ENCODE results near the gene FAM118A. TPM values are rescaled to one million over a fixed set of nuclear protein-coding genes. Genes with fewer than 3 reads are reported as not detected.
"Not testable (repeated sequence)": the region's sequence is repeated elsewhere in the genome, so short reads cannot be mapped to it uniquely, and the experiment has no call there.

Gene FAM118A
- total RNA-seq, 1 experiment from 2014 or later, result 21.3 TPM

DNA sequence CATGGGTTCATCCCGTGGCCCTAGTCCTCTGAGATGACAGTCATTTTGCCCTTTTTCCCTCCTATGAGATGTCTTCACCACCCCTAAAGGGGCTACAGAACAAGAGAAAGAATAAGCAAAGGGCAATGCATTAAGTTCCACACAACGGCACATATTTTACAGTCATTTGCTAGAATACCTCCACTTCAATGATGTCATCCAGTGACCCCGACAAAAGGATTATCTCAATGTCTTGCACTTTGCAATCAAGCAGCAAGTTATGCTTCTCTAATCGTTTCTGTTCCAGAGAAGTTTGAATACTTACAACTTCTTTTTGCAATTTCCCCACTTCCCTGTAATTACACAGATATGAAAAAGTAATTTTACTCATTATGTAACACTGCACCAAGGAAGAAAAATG lies 49.9 kb downstream of the FAM118A start:
- TF ChIP-seq NR2C2 (CRISPR knock-in tag; IDR thresholded peaks at IDR 0.05), result no peak
- TF ChIP-seq GRHL2 (CRISPR knock-in tag; IDR thresholded peaks at IDR 0.05; ENCODE audit: insufficient replicate concordance, severe bottlenecking), result no peak
- no peak for TF ChIP-seq TCF7 (CRISPR knock-in tag; IDR thresholded peaks at IDR 0.05; ENCODE audit: low read depth)
- TF ChIP-seq, protein P1, sequence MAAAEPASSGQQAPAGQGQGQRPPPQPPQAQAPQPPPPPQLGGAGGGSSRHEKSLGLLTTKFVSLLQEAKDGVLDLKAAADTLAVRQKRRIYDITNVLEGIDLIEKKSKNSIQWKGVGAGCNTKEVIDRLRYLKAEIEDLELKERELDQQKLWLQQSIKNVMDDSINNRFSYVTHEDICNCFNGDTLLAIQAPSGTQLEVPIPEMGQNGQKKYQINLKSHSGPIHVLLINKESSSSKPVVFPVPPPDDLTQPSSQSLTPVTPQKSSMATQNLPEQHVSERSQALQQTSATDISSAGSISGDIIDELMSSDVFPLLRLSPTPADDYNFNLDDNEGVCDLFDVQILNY (CRISPR knock-in tag; IDR thresholded peaks at IDR 0.05), result no peak
- TF ChIP-seq, protein P2, sequence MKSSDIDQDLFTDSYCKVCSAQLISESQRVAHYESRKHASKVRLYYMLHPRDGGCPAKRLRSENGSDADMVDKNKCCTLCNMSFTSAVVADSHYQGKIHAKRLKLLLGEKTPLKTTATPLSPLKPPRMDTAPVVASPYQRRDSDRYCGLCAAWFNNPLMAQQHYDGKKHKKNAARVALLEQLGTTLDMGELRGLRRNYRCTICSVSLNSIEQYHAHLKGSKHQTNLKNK (CRISPR knock-in tag; IDR thresholded peaks at IDR 0.05), result no peak
- CTCF ChIA-PET, result no interaction called here
- DNase-seq (ENCODE audit: low spot score), result no peak

DNA sequence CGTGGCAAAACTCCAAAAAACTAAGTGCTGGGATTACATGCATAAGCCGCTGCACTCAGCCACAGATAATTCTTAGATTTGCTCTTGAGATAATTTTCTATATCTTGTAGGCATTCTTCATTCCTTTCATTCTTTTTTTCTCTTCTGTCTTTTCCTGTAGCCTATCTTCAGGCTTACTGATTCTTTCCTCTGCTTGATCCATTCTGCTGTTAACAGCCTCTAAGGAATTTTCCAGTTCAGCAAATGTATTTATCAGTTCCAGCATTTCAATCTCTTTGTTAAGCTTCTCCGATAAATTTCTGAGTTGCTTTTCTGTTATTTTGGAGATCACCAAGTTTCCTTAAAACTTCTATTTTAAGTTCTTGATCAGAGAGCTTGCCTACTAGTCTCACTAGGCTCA lies 57.0 kb downstream of the FAM118A start:
- Mint-ChIP-seq H3K9me3 (peaks cover 7% of the 10 kb centered on the region), H3K4me3 (no peak overlapping the region), H3K27ac (no peak overlapping the region), H3K36me3 (no peaks in the 10 kb centered on the region), H3K27me3 (ENCODE audit: low read depth) (peaks cover 9% of the 10 kb centered on the region), H3K4me1 (no peaks in the 10 kb centered on the region)
- CTCF ChIA-PET, result no interaction called here
- TF ChIP-seq, protein P3, sequence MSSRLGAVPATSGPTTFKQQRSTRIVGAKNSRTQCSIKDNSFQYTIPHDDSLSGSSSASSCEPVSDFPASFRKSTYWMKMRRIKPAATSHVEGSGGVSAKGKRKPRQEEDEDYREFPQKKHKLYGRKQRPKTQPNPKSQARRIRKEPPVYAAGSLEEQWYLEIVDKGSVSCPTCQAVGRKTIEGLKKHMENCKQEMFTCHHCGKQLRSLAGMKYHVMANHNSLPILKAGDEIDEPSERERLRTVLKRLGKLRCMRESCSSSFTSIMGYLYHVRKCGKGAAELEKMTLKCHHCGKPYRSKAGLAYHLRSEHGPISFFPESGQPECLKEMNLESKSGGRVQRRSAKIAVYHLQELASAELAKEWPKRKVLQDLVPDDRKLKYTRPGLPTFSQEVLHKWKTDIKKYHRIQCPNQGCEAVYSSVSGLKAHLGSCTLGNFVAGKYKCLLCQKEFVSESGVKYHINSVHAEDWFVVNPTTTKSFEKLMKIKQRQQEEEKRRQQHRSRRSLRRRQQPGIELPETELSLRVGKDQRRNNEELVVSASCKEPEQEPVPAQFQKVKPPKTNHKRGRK (CRISPR knock-in tag; IDR thresholded peaks at IDR 0.05; ENCODE audit: borderline replicate concordance), result no peak
- TF ChIP-seq, protein P1 (CRISPR knock-in tag; IDR thresholded peaks at IDR 0.05), result no peak
- TF ChIP-seq, protein P4, sequence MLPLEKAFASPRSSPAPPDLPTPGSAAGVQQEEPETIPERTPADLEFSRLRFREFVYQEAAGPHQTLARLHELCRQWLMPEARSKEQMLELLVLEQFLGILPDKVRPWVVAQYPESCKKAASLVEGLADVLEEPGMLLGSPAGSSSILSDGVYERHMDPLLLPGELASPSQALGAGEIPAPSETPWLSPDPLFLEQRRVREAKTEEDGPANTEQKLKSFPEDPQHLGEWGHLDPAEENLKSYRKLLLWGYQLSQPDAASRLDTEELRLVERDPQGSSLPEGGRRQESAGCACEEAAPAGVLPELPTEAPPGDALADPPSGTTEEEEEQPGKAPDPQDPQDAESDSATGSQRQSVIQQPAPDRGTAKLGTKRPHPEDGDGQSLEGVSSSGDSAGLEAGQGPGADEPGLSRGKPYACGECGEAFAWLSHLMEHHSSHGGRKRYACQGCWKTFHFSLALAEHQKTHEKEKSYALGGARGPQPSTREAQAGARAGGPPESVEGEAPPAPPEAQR (CRISPR knock-in tag; IDR thresholded peaks at IDR 0.05), result no peak
- TF ChIP-seq SP1 (CRISPR knock-in tag; conservative IDR thresholded peaks at IDR 0.05), result no peak
- TF ChIP-seq, protein P5, sequence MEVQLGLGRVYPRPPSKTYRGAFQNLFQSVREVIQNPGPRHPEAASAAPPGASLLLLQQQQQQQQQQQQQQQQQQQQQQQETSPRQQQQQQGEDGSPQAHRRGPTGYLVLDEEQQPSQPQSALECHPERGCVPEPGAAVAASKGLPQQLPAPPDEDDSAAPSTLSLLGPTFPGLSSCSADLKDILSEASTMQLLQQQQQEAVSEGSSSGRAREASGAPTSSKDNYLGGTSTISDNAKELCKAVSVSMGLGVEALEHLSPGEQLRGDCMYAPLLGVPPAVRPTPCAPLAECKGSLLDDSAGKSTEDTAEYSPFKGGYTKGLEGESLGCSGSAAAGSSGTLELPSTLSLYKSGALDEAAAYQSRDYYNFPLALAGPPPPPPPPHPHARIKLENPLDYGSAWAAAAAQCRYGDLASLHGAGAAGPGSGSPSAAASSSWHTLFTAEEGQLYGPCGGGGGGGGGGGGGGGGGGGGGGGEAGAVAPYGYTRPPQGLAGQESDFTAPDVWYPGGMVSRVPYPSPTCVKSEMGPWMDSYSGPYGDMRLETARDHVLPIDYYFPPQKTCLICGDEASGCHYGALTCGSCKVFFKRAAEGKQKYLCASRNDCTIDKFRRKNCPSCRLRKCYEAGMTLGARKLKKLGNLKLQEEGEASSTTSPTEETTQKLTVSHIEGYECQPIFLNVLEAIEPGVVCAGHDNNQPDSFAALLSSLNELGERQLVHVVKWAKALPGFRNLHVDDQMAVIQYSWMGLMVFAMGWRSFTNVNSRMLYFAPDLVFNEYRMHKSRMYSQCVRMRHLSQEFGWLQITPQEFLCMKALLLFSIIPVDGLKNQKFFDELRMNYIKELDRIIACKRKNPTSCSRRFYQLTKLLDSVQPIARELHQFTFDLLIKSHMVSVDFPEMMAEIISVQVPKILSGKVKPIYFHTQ (CRISPR knock-in tag; IDR thresholded peaks at IDR 0.05), result no peak
- DNase-seq (ENCODE audit: low spot score) (no peak), ATAC-seq (no peak)
- POLR2A ChIA-PET, result no interaction called here

More for the DNA sequence above, 49.9 kb downstream of the FAM118A start:
- no peak overlapping the region for H3K4me3 Mint-ChIP-seq
- no peaks in the 10 kb centered on the region for H3K4me1 Mint-ChIP-seq
- no peaks in the 10 kb centered on the region for H3K9me3 Mint-ChIP-seq
- H3K27ac Mint-ChIP-seq, result no peak overlapping the region
- H3K36me3 Mint-ChIP-seq, result no peaks in the 10 kb centered on the region
- POLR2A ChIA-PET, result no interaction called here
- ATAC-seq, result no peak
- no peaks in the 10 kb centered on the region; the same call in 1 of the 2 replicates for H3K27me3 Mint-ChIP-seq (ENCODE audit: low read depth)

DNA sequence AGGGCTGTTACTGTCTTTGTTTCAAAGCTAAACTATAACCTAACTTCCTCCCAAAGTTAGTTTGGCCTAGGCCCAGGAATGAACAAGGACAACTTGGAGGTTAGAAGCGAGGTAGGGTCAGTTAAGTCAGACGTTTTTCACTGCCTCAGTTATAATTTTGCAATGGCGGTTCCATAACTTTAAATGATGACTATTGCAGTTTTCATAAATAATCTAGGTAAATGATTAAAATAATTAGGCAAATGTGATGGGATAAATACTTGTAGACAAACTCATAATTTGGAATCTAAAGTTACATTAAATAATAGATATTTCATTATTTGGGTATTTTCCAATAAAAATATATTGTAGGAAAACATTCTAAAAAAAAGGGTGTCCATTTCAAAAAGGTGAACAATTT lies 63.9 kb downstream of the FAM118A start:
- CTCF ChIA-PET; H3K27ac Mint-ChIP-seq; H3K4me3 Mint-ChIP-seq; DNase-seq (ENCODE audit: low spot score); H3K27me3 Mint-ChIP-seq (ENCODE audit: low read depth); POLR2A ChIA-PET; ATAC-seq; H3K4me1 Mint-ChIP-seq; H3K36me3 Mint-ChIP-seq: not testable (repeated sequence)
- H3K9me3 Mint-ChIP-seq, result peaks cover 38% of the 10 kb centered on the region

DNA sequence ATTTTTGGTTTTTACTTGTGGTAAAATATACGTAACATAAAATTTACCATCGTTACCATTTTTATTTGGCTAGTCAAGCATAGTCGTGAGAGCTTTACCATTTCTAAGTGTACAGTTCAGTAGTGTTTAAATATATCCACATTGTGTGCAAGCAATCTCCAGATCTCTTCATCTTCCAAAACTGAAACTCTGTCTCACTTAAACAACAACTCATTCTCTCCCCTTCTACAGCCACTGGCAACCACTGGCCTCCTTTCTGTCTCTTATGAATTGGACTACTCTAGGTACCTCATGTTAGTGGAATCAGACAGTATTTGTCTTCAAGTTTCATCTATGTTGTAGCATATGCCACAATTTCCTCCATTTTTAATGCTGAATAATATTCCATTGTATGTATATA lies 66.3 kb downstream of the FAM118A start:
- H3K27me3 Mint-ChIP-seq (ENCODE audit: low read depth), result peaks cover 7% of the 10 kb centered on the region
- no peak overlapping the region for H3K4me3 Mint-ChIP-seq
- H3K9me3 Mint-ChIP-seq, result peaks cover 38% of the 10 kb centered on the region
- CTCF ChIA-PET, result interaction anchor here (0.6 kb wide), 1 partner anchor 741 kb away, joined by 3 read pairs; no protein-coding TSS in a partner anchor
- no peaks in the 10 kb centered on the region; the same call in 1 of the 2 replicates for H3K4me1 Mint-ChIP-seq
- ATAC-seq, result no peak
- no peak overlapping the region for H3K27ac Mint-ChIP-seq
- peaks cover 10% of the 10 kb centered on the region for H3K36me3 Mint-ChIP-seq
- POLR2A ChIA-PET, result no interaction called here
- no peak for TF ChIP-seq ZNF121 (CRISPR knock-in tag; IDR thresholded peaks at IDR 0.05)
- TF ChIP-seq SMAD4 (CRISPR knock-in tag; IDR thresholded peaks at IDR 0.05), result no peak
- TF ChIP-seq, protein P6, sequence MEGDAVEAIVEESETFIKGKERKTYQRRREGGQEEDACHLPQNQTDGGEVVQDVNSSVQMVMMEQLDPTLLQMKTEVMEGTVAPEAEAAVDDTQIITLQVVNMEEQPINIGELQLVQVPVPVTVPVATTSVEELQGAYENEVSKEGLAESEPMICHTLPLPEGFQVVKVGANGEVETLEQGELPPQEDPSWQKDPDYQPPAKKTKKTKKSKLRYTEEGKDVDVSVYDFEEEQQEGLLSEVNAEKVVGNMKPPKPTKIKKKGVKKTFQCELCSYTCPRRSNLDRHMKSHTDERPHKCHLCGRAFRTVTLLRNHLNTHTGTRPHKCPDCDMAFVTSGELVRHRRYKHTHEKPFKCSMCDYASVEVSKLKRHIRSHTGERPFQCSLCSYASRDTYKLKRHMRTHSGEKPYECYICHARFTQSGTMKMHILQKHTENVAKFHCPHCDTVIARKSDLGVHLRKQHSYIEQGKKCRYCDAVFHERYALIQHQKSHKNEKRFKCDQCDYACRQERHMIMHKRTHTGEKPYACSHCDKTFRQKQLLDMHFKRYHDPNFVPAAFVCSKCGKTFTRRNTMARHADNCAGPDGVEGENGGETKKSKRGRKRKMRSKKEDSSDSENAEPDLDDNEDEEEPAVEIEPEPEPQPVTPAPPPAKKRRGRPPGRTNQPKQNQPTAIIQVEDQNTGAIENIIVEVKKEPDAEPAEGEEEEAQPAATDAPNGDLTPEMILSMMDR (IDR thresholded peaks at IDR 0.05), result no peak
- no peak for TF ChIP-seq ZNF138 (CRISPR knock-in tag; conservative IDR thresholded peaks at IDR 0.05)
- no peak for TF ChIP-seq TEAD4 (CRISPR knock-in tag; IDR thresholded peaks at IDR 0.05)
- no peak for TF ChIP-seq CREM (CRISPR knock-in tag; IDR thresholded peaks at IDR 0.05)
- no peak for TF ChIP-seq NFATC4 (CRISPR knock-in tag; IDR thresholded peaks at IDR 0.05)
- no peak for TF ChIP-seq NFYB (CRISPR knock-in tag; conservative IDR thresholded peaks at IDR 0.05; ENCODE audit: low read depth)
- TF ChIP-seq GTF2I (CRISPR knock-in tag; conservative IDR thresholded peaks at IDR 0.05), result no peak
- no peak for DNase-seq (ENCODE audit: low spot score)

Data from WTC11 (cell line).